Colon (tissue), 2 donors: ENCODE results near the gene SLC6A9.

Experiments used
- FAIRE-seq: peaks from 2 replicates; lab custom pipeline; 2012; peaks lifted over from hg19 to GRCh38; lab: Jason Lieb, UNC
- donor health status: control.
- donor health status: control.

The SLC6A9 gene

DNA sequence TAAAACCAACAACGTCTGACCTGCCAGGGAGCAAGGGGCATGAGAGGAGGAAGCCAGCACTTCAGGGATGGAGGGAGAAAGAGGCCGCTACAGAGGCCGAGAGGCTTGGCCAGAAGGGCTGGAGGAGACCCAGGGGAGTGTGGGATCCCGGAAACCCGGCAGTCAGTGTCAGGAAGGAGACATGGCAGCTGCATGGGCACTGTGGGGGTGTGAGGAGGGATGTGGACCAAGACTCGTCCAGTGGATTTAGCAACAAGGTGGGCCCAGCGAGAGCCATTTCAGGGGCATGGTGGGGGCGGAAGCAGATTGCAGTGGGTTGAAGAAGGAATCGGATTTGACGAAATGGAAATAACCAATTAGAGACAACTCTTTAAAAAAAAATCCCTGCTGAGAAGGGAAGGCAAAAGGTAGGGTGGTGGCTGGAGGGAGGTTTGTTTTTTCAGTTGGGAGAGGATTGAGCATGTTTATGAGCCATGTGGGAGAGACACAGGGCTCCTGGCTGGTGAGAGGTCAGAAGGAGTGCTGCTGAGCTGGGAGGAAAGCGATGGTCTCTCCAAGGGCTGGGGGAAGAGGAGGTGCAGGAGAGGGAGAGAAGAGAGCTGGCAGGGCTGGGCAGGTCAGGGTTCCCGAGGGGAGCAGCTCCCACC lies 47.9 kb downstream of the SLC6A9 start:
- no peak for FAIRE-seq

DNA sequence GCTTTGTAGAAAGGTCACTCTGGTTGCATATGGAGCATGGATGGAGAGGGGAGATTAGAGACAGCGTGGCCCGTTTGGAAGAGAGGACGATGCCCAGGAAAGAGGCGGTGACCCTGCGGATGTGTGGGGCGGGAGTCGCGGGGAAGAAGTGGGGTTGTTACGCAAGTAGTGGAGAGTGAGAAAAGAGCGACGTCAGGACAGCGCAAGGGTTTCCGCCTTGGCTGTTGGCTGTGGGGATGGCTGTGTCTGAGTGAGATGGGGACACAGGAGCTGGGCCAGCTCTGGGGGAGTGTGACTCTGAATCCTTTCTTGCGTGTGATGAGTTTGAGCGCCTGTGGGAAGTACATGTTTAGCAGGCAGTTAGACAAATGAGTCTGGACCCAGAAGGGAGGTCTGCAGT lies 48.5 kb downstream of the SLC6A9 start:
- FAIRE-seq: no peak

DNA sequence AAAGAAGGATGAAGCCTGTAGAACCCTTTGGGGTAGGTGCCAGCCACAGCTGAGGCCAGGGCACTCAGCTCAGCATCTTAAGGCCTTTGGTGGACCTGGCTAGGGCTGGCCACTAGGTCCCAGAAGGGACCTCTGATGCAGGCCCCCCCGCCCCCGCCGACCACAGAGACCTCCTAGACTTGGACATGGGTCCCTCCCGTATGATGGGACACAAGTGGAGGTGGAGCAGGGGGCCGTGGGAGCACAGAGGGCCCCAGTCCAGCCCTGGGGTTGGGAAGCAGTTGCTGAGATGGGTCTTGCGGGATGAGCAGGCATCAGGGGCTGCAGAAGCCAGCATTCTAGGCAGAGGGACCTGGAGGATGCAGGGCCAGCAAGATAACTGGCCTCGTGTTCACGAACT lies 49.0 kb downstream of the SLC6A9 start:
- no peak for FAIRE-seq

DNA sequence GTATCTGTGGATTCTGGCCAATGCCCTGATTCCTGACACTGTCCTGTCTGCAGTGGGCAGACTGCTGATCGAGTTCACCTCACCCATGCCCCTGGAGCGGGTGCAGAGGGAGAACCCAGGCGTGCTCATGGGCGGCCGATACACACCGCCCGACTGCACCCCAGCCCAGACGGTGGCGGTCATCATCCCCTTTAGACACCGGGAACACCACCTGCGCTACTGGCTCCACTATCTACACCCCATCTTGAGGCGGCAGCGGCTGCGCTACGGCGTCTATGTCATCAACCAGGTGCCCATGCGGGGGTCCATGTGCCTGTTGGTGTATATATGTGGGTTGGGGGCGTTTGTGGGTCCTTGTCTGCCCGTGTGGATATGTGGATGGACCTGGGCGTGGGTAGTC lies 49.6 kb downstream of the SLC6A9 start:
- FAIRE-seq: no peak

DNA sequence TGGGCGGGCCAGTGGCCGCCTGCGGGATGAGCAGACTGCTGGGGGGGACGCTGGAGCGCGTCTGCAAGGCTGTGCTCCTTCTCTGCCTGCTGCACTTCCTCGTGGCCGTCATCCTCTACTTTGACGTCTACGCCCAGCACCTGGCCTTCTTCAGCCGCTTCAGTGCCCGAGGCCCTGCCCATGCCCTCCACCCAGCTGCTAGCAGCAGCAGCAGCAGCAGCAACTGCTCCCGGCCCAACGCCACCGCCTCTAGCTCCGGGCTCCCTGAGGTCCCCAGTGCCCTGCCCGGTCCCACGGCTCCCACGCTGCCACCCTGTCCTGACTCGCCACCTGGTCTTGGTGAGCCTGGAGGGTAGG lies 50.1 kb downstream of the SLC6A9 start:
- no peak for FAIRE-seq

DNA sequence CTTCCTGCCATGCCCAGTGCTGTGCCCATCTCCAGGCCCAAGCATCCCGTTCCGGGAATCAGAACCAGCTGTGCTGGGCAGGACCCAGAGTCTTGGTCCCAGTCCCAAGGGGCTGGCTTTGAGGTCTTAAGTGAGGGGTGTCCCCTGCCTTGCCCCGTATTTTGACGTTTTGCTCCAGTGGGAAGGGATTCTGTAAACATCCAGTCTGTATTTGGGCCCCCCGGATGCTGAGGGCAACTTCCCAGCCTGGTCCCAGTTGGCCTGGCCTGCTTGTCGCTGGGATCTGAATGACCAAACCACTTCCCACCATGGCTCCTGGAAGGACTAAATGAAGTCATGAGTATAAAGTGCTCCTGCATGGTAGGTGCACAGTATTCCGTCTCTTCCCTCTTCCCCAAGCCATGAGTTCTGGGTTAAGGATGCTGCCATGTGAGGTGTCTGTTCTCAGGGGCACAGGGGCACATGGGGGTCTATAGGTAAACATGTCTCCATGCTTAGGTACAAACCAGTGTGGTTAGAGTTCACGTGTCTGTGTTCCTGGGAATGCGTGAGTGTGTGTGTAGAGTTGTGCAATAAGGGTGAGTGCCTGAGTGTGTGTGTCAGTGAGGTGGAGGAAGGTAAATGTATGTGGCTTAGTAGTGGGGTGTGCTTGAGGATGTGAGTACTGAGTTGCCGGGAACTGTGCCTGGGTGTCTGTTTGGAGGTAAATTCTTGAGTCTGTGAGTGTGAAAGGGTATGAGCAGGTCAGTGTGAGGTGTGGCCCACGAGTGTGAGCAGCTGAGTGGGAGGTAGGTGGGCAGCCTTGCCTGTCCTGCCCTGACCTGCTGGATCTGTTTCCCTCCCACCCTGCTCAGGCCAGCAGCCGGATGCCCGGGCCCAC lies 50.8 kb downstream of the SLC6A9 start:
- FAIRE-seq: no peak

DNA sequence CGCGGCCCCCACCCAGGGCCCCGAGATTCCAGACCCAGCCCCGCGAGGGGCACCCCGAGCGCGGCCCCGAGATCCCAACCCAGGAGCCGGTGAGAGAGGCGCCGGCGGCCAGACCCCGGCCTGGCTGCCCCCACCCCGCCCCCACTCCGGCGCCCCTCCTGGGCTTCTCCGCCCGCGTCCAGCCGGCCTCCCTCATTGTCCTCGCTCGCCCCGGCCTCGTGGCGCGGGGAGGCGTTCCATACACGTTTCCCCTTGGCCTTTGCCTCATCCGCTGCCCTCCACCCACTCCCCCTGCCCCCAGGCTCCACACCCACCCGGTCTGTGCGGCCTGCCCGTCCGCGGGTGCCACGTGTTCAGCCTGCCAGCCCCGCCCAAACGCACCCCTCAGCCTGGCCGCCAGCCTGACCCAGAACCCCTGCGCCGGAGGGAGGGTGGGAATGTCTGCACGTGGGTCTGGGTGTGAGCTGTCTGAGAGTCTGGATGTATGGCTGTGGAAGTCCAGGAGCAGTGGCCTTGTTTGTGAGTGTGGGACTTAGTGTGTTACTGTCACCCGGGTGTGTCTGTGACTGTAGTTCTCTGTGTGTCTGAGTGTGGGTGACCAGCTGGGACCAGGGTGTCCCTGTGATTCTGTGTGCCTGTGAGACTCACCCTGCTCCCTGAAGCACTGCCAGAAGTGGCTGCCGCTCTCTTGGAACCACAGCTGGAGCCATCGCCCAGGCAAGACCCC lies 51.6 kb downstream of the SLC6A9 start:
- no peak for FAIRE-seq

DNA sequence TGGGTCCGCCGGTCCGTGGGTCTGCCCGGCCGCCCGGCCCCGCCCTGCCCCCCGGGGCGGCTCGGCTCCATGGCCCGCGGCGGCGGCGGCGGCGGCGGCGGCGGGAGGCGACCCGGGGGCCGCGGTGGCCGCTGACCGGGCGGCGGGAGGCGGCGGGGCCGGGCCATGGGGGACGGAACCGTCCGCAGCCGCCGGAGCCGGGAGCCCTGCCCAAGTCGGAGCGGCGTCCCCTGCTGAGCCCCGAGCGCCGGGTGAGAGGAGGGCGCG lies 52.1 kb downstream of the SLC6A9 start:
- FAIRE-seq: no peak

DNA sequence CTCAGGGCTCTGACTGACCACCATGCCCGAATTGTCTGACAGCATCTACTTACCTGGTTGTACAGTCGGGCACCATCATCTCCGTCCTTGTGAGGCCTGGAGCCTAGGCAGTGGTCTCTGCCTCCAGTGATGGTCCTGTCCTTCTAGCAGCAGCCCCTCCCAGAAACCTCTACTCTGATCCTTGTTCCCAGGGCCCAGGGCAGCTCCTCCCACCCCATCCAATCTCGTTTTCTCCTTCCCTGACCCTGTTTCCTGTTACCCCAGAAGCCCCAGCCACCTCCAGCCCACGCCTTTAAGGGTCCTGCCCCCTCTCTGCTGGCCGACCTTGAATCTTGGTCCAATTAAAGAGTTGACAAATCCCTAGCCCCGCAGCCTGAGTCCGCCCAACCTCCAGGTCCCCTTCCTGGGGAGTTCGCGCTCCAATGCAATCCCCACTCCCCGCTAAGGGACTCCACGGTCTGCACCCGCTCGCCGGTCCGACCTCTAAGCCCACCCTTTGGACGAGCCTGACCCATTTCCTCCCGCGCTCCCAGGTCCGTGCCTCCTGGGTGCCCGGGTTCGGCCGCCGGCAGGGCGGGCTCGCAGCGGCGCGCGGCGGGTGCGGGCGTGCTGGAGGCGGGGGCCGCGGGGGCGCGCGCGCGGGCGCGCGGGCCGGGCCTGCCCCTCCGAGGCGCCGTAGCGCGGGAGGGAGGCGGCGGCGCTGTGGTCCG lies 52.6 kb downstream of the SLC6A9 start, which contains the start of gene B4GALT2:
Gene B4GALT2, plus strand, starts transcription at position 660 of the 710 bp plus-strand sequence. CDS start 1,951 bp downstream, outside the sequence.
- FAIRE-seq: no peak

DNA sequence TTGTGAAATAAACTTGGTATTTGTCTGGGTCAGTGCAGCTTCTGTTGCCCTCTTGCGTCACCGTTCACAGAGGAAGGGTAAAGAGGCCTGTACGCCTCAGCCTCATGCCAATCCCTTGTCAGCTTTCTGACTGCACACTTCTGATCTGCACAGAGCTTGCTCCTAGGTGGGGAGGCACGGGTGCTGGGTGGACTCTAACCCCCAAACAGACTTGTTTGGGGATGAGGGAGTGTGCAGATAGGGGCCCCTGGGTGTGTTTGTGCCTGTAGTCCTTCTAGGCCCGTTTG lies 53.1 kb downstream of the SLC6A9 start:
- FAIRE-seq: no peak

DNA sequence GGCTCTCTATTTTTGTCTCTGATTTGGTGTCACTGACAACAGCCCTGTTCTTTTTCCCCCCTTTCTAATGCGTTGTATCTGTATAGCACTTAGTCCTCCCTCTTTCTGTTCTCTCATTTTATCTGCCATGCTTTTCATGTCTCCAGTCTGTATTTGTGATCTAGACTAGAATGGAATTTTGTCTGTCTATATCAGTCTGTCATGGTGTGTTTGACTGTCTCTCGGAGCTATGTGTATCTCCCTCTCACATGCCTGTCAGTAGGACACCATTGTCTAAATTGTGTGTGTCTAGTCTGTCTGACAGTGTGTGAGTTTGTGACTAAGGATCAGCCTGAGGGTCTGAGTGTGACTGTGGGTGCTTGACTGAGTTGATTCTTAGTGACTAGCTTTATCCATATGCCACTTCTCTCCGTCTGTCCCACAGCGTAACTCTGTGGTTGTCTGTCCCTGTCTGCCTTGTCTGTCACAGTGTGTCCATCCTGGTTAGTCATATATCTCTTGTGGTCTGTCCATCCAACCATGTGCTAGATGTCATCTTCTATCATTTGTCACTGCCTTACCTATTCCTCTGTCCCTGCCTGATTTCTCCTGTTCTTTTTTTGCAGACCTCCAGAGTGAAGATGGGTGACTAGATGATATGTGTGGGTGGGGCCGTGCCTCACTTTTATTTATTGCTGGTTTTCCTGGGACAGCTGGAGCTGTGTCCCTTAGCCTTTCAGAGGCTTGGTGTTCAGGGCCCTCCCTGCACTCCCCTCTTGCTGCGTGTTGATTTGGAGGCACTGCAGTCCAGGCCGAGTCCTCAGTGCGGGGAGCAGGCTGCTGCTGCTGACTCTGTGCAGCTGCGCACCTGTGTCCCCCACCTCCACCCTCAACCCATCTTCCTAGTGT lies 53.6 kb downstream of the SLC6A9 start:
- FAIRE-seq: no peak

DNA sequence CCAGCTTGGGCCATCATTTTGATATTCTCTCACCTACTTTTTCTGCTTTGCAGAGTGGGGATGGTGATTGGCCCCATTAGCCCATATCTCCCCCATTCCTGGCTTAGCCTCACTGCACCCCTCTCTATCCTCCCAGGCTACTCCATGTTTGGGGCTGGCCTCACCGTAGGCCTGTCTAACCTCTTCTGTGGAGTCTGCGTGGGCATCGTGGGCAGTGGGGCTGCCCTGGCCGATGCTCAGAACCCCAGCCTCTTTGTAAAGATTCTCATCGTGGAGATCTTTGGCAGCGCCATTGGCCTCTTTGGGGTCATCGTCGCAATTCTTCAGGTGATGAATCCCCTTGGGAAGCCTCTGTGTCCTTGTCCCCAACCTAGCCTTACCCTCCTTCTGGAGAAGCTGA lies 54.4 kb downstream of the SLC6A9 start:
- no peak for FAIRE-seq

DNA sequence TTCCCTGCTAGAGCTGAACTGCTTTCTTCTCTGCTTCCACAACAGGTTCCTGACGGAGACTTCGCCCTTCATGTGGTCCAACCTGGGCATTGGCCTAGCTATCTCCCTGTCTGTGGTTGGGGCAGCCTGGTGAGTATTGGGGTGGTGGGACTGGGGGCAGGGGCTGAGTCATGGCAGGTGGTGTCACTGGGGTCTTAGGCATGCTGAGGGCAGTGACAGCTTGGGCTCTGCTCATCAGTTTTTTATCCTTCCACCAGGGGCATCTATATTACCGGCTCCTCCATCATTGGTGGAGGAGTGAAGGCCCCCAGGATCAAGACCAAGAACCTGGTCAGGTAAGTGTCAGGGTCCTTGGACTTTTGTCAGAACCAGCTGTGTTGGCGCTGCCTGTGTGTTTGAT lies 55.2 kb downstream of the SLC6A9 start:
- no peak for FAIRE-seq

DNA sequence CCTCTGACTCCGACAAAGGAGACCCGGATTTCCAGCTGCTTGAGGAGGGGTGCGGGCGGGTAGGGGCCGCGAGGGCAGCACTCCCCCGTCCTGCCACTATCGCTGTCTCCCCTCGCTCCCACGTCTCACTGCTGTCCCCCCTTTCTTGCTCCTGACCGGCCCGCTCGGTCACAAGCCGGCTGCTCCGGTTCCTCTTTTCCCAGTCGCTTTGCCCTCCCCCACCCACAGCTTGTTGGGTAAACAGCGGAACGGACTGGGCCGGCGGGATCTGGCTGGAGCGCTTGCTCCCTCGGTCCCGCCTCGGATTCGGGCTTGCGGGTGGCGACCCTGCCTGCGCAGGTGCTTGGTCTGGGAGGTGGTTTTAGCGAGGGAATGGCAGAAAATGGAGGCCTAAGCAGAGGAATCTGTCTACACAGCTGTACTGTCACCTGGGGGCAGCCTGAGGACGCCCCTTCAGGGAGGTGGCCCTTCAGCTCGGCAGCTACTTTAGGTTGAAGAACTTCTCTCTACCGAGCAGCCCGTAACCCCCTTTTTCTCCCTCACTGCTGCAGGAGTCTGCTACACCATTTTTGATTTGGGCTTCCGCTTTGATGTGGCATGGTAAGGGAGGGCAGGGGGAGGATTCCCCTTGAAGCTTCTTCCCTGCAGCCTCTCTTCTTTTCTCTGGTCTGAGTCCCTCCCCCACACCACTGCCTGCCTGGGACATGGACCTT lies 55.9 kb downstream of the SLC6A9 start:
- FAIRE-seq: no peak

DNA sequence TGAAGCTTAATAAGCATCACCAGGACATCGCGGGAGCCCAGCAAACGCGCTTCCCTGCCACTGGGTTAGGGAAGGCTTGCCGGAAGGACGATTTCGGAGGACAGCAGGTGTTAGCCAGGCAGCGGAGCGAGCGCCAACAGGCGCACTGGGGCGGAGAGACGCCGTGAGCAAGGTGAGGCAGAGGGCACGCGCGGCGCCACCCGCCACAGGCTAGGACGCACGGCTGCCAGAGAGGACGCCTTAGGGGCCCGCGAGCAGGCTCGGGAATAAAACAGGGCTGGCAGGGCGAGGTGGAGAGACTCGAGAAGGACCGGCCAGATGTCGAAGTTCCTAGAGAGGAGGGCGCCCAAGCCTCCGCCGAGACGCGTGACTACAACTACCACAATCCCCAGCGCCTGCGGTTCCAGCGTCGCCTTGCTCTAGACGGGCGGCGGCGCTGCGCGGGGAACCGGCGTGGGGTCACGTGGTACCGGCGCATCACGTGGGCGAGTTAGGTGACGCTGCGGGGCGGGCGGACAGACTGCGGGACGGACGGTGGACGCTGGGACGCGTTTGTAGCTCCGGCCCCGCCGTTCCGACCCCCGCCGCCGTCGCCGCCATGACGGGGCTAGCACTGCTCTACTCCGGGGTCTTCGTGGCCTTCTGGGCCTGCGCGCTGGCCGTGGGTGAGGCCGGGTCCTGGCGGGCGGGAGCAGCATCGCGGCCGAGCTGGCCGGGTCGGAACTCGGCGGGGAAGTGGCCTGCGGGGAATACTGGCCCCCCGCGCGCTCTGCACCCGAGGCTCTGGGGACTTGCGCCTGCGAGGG lies 56.6 kb downstream of the SLC6A9 start, which contains the start of gene ATP6V0B:
Gene ATP6V0B, plus strand, starts transcription at position 518 of the 806 bp plus-strand sequence. Its CDS starts 81 bp downstream, at position 599.
- FAIRE-seq: no peak

DNA sequence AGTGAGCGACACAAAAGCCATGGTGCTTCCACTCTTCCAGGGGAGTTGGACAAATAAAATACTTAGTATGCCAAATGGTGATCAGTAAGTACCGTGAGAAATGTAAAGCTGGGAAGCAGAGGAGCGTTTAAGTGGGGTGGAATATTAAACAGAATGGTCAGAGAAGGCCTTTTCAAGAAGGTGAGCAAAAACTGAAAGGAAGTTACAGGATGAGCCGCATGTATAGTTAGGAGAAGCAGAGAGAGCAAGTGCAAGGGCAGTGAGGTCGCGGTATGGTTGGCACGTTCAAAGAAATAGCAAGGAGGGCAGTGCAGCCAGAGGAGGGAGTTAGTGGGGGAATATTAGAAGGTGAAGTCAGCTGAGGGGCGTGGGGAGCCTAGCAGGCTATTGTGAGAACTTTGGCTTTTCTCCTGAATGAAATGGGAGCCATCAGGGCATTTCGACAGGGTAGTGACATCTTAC lies 57.2 kb downstream of the SLC6A9 start:
- no peak for FAIRE-seq

DNA sequence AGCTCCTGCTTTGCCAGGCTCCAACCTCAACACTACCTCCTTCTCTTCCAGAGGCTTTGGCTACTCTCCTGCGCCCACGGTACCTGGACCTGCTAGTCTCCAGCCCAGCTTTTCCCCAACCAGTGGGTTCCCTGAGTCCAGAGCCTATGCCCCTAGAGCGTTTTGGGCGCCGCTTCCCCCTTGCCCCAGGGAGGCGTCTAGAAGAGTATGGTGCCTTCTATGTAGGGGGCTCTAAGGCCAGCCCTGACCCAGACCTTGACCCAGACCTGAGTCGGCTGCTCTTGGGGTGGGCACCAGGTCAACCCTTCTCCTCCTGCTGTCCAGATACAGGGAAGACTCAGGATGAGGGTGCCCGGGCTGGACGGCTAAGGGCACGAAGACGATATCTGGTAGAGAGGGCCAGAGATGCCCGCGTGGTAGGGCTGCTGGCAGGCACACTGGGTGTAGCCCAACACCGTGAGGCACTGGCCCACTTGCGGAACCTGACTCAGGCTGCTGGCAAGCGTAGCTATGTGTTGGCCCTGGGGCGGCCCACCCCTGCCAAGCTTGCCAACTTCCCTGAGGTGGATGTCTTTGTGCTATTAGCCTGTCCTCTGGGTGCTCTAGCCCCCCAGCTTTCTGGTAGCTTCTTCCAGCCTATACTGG lies 59.8 kb downstream of the SLC6A9 start:
- FAIRE-seq: no peak

DNA sequence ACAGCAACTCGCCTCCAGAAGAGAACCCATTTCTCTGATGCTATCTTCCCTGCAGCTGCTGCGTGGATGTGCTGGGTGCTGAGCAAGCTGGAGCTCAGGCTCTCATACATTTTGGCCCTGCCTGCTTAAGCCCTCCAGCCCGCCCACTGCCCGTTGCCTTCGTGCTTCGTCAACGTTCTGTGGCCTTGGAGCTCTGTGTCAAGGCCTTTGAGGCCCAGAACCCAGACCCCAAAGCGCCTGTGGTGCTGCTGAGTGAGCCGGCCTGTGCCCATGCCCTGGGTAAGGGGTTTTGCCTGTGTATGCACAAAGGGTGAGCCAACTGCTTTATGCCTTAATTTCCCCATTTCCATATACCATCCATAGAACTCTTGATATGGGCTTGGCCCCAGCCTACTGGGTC lies 60.4 kb downstream of the SLC6A9 start:
- FAIRE-seq: no peak

DNA sequence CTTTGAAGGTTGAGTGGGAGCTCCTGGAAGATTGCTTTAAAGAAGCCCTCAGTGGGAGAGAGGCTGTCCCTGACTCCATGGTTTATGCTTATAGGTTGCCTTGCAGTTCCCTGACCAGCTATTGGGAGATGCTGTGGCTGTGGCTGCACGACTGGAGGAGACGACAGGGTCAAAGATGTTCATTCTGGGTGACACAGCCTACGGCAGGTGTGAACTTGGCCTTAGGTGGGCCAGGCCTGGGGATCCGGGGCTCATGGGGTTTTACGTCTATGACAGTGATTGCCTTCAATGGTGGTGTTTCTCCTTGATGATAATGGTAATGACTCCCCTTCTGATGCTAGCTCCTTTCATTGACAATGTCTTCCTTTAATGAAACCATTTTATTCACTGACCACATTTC lies 60.8 kb downstream of the SLC6A9 start:
- no peak for FAIRE-seq
